ENCODE results near the gene FBN1.
A peak's percentile ranks its signal among the peaks of the same experiment; 100 is the strongest.

Gene FBN1

DNA sequence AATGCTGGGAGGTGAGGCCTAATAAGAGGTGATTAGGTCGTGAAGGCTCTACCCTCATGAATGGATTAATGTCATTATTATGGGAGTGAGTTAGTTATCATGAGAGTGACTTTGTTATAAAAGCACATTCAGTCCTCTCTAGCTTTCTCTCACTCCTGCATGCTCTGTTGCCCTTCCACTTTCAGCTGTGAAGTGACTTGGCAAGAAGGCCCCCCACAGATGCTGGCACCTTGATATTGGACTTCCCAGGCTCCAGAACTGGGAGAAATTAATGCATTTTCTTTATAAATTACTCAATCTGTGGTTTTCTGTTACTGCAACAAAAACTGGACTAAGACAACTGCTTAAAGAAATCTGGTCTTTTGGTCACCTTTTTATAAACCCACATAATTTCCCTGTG is 144.3 kb downstream of the FBN1 start:
- no peak for DNase-seq

DNA sequence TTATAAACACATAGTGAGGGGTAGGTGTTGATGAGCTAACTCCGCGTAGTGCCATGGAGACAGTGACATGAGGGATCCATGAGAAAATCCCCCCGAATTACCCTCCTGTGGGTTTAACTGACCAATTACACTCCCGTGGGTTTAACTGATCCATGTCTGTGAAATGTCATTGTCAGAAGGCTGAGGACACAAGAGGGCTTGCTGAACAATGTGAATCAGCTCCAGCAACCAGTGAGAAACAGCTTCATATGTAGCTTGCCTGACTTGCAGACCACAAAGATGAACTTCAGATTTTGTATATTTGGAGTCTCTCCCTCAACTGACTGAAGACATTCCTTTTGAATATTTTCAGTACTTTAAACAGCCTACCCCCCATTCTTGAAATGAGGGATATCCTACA is 144.9 kb downstream of the FBN1 start:
- DNase-seq, result no peak

DNA sequence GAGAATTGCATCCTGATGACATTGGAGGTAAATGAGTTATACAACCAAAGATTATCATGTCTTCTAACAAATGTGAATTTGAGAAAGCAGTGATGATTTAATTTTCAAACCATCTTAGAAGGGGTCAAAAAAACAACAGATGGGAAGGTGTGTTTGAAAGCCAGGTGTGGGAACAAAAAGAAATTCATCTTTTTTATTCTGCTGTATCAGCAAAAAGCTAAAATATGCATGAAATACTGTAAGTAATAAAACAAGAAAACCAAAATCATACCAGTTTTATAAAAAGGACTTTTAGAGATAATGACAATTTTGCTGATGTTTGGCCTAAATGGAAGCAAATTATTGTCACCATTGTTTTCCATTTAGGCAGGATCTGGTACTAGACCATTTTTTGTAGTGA is 145.5 kb downstream of the FBN1 start:
- DNase-seq, result no peak

DNA sequence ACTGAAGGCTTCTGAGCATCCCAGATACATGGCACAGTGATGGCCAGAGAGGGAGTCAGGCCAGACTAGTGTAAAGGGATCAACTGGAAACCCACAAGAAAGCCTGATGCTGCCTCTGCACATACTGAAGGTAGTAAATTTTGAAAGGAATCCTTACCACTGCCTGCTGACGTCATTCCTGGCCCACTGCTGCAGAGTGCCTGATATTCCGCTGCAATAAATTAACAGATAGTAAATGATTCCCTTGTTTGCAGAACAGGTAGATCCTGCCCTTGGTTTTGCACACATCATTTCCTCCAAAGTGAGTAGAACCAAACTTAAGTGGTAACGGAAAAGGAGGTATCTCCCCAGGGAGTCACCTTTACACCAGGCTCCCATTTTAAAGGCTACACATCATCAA is 146.7 kb downstream of the FBN1 start:
- peak; percentile 51 to 66 for DNase-seq

DNA sequence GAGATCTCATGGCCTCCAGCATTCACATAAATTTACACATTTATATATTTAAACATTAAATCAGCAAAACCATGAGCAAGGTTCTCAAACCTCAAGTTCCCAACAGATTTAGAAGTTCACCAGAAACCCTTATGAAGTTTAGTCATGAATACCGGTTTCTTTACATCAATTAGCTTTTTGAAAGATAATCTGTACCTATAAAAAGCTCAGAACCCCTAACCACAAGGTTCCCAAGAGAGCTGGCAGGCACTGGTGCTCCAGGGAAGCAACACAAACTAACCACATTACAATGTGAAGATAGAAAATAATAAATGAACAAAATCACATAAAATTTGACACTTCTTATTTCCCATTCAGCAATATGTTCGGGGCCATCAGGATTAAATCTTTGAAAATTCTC is 150.9 kb downstream of the FBN1 start:
- DNase-seq, result no peak

DNA sequence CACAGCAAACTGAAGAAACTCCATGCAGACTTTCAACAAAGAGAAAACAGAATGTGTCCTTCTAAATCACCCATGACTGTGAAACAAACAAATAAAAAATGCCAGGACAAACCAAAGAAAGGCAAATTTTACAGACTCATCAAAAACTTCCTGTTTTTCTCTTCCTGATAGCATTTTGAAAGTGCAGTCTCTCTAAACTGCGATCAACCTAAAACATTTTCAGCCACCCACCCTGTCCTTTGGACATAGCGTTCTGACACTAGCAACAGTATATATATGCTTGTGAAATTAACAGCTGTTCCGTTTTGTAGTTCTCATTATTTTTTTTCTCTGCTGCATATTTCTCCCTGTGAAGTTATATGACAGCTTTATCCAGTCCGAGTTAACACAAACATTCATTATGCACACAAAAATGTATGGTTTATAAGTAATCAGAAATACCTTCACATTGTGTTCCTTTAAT is 151.7 kb downstream of the FBN1 start:
- no peak for DNase-seq

DNA sequence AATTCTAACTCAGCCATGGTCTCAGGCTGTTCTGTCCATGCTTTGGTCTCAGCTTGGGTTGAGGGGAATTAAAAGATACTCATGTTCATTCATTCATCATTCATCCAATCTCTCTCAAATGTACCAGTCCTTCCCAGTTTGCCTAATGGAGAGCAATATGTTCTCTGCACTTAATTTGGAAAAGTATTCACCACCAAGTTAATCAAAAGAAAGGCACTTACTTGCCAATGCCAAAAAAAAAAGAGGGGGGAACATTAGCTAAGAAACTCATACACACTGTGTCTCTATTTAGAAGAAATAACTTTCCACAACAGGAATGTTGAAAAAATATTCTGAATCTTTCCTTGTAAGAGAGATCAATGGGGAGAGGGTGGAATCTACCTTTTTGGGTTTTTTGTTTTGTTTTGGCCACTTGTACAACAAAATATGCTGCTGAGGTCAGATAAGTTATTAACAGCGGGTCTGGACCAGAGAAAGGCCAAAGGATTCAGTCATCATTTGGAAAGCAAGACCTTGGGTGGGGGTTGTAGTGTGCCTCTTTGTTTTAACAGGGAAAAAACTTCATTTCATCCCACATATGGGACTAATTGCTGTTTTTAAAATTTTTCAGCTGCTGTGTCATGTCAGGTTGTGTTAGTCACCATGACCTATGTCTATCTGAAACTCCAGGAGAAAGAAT is 152.3 kb downstream of the FBN1 start:
- DNase-seq, result no peak

DNA sequence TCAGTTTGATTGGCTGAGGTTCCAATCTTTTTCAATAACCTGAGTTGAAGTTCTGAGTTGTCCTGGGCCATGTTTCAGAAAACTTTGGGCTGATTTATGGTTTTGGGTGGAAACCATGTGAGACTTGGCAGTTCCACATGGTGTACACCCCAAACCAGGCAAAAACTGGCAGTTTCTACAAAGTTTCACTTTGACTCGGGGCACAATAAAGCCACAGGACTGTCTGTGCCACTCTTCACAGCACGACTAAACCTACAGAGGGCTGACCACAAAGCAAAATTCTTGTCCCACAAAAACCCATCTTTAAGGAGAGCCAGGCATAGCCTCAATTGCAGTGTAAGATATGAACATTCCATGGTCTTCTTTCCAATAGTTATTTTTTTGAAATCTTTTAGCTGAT is 159.3 kb downstream of the FBN1 start:
- no peak for DNase-seq

DNA sequence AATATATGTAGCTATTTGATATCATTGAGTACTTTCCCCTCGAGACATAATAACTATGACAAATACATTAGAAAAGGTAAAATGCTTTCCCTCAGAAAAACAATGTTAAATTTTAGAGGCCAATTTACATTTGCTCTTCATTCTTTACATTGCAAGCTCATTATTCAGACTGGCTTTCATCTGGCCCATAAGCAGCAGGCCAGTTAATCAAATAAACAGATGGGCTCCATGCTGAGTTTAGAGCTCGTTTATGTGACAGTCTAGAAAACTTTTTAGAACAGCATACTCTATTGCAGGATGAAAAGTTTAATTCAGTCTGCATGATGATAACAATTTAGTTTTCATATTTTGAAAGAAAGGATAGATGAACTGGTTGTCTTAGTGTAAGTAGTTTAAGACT is 163.7 kb downstream of the FBN1 start:
- DNase-seq, result no peak

DNA sequence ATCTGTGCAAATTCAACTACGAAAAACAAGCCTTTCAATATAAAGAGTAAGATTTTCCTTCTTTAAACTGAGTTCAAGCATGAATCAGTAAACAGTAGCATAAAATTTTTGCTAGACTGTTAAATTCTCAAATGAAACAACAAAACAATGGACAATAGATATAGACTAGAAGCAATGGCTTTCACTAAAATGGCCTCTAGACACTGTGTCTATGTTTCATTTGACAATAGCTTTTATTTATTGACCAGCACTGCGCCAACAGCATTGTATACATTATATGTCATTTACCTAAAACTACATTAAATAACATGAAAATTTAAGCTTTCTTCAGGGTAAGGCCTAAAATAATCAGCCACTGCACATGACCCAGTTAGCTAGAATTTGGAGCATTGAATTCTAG is 165.8 kb downstream of the FBN1 start:
- no peak for DNase-seq

DNA sequence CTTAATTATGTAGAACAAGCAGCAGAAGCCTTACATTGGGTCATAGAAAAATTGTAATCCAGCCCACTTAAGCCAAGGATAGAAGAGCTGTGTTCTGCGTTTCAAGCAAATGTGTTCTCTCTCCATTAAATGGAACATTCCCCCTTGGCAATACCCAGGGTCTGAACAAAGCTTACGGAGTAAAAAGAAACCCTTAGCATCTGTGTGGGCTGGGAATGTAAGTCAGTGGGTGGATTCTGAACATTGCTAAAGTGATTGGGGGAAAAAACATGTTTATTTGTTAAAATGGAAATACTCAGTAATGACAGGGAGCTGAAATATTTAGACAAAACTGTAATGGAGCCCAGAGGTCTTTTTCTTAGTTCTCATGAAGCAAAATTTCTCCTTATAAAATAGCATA is 166.9 kb downstream of the FBN1 start:
- DNase-seq, result no peak

DNA sequence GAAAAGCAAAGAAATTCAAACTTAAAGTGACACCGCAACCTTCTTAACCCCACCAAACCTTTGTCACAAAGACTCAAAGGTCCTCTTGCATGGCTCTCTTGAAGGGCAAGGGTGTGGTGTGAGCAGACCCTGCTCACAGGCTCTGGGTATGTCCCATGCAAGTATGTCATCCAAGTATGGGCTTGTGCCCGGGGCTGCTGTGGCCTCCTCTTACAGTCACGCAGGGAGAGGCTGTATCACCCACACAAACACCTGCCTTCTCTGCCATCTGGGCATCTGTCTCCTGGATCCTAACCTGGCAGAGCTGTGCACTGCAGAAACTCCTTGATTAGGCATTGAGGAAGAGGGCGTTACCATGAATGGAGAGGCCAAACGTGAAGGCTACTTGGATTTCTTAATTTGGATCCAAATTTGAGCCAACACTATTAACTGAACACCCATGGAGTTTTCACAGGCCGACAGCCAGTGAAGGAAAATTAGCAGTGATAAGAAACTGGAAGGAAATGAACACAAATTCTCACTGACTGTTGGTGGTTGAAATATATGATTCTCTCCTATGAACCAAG is 167.6 kb downstream of the FBN1 start:
- no peak for DNase-seq

DNA sequence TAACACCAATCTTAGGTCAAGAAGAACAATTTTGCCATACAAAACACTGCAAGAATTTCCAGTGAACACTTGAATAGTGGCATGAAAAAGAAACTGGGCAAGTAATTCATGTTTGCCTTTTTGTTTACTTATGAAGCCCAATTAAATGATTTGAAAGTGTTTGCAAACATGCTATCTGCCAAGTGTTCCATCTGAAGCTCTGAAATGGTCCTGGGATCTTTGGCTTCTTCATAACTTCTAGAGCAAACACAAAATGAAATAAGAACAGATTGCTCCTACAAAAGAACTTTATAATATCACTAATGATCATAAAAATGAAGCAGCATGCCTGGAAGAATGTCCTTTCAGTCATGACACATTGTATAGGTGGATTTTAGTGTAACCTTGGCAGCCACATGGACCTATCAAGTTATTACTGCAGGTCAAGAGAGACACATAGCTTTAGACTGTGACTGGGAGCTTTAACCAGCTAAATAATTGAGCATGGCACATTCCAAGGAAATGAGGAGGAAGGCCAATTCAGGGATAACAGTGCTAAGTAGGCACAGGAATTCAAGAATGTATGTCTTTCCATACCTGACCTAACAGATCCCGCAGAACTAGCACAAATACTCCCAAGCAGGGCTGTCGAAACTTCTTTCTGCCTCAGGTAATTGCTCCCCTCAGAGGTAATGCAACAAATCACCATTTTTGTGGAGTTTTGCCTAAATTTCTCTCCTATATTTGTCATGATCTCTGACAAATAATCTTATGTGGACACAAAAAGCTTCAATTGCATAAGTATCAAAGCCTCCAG is 169.7 kb downstream of the FBN1 start:
- no peak for DNase-seq

DNA sequence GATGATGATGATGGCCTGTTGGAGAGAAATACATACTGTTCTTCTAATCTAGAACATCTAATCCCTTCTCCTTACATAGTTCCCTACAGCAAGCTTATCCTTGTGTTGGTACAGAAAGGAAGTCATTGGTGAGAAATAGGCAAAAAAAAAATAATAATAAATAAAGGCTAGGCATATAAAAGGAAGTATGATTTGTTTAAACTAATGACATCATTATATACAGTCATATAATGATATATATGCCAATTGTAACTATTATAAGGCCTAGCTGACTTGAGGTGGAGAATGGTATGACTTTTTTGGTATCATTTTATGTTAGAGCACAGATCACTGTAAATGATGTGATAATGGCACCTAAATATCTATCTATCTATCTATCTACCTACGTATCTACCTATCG is 171.8 kb downstream of the FBN1 start:
- no peak for DNase-seq

DNA sequence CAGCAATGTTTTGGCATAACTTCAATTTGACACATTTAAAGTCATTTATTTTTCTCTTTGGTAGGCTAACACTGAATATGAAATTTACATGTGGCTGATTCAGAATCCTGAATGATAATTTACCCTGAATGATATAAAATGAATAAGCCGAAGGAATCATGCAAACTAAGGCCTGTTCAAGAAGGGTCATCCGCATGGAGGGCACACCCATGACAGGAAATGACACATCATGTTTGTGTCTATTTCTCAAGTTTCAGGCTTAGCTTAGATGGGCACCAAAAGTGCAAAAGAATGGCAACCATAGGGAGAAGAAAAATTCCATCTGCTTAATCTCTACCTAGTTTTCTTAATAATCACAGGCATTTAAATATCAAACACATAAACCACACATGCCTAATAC is 172.8 kb downstream of the FBN1 start:
- no peak for DNase-seq

DNA sequence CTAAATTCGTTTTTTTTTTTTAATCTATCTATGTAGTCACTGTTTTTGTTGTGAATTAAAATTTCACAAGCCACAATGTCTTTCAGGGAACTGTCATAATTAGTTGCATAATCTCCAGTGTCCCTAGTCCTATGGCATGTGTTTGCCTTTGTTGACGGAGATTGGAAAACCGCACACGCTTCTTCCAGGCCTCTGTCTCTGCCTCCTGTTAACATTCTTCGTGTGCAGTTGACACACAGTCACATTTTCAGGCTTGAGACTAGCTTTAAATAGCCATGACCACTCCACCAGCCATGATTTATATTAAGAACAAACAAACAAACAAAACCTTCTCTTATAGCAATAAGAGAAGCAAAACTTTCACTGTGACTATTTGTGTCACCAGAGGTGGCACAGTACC is 174.4 kb downstream of the FBN1 start:
- no peak for DNase-seq

DNA sequence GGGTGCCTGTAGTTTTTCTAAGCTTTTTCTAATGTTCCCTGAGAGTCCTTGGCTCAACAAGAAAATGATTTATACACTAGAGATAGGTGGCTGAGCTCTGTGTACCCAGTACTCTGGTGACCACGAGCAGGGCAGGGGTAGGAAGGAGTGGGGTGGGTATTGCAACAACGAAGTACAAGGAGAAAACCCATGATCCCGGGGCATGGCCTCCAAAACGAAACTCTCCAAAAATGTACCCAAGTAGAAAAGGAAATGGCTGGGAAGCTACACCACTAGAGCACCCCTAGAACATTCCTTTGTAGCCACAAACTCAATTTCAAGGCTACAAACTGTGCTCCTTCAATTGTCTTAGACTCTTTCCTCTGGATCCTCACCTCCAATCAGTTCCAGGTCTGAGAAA is 175.4 kb downstream of the FBN1 start:
- DNase-seq, result no peak

DNA sequence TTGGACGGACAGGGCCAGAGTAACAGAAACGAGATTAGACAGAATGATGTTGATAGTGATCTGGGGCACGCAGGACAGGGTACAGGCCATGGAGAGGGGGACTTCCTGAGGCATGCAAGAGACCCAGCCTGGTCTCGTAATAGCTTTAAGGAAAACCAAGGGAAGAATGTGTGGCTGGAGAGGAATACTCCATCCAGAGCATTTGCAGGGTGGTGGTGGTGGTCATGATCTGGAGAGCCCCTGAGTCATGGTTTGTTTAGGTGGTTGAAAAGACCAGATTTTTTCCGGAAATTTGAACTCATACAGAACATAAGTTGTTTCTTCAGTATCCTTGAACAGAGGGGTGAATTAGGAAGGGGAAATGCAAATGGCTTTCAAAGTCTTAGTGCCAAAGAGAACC is 175.8 kb downstream of the FBN1 start:
- no peak for DNase-seq

DNA sequence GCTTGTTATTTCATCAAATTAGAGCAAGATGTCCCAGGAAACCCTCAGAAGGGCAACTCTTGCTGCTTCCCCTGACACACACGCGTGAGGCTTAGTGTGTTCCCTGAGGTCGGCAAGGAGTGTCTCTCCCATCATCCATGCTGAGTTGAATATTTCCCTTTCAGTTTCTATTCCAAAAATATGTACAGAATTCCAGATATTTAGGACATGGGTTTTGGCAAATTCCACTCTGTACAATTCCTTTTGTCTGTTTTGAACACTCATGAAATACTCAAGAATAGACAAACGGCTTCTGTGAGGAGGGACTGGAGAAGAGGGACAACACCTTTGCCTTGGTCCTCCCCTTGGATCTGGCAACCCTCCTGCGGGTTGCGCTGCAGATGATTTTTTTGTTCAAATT is 176.2 kb downstream of the FBN1 start:
- no peak for DNase-seq

DNA sequence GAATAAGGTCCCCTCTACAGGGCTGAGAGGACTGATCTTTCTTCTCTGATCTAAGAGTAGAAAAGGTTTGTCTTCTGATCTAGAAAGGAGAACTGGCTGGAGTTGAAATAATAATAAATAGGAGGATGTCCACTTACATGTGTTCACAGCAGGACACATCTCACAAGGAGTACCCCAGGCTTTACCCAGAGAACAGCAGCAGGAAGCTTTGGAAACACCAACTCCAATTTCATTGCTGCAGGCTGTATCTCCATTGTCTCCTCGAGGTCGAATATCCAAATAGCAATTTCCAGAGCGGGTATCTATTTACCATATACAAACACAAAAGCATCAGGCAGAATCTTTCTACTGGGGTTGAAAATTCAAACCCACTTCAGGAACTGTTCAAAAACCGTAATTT is 177.7 kb downstream of the FBN1 start:
- DNase-seq, result no peak

DNA sequence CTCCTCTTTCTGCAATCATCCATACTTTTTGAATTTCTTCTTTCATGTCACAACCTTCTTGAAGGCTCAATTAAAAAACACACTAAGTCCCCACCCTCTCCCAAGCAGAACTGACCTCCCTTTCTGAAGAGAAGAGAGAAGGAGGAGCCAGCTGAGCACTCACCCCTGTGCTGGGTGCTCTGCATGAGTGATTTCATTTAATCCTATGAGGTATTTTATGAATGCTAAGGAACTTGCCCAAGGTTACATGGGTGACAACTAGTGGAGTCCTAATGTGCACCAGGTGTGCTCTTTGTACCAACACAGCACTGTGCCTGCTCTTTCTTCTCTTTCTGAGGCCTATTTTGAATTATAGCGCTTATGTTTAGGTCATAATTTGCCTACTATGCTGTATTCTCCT is 178.7 kb downstream of the FBN1 start:
- no peak for DNase-seq

DNA sequence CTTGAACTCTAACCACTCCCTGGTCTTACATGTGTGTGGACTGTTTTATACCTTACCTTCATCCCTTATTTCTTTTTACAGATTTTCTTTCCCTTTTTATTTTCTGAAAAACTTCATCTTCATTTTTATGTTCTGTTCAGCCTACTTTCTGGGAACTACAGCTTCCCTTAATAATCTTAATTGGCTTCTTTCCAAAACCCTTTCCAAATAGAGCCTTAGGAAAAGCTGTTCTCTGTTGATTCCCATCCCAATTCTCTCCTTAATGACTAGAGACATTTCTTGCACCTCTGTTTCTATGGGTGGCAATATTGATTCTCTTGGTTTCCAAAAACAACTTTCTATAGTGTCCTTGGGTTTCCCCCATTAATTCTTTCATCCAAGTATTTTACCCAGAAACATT is 179.4 kb downstream of the FBN1 start:
- no peak for DNase-seq

DNA sequence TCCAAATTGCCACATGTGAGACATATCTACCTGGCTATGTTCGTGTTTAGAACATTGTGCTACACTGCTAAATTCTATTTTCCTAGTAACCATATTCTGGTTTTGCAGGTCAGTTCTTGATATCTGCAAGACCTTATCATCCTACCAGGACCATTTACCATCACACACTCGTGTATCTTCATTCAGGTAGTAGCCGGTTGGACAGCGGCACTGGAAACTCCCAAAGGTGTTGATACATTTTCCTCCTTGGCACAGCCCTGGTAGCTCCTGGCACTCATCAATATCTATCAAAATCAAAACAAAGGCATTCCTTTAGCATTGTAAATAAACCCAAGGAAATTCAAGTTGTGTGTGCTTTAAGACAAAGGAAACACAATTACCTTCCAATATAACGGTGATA is 180.1 kb downstream of the FBN1 start:
- DNase-seq, result no peak

DNA sequence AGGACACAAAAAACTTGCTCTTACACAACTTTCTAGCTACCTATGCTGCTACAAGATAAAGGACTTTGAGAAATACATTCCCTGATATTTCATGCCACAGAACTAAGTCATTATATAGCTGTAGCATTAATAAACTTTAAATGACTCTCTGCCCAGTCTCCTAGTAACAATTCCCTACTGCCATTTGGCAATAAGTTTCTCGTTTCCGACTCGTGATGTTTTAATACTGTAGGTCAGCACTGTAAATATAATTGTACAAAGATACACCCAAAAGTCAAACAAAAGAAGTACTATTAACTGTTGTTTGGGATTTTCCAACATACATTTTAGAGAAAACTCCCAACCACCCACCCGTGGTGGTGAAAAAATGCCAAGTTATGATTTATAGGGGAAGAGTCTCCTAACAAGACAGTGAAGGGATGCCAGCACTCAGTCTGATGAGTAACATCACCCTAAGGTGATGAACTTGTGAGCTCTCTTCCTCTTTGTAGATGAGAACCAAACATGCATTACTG is 182.1 kb downstream of the FBN1 start:
- no peak for DNase-seq

Data from NCI-H187 (cell line).